Esophagus squamous epithelium (tissue), 4 donors: Measurements from ENCODE around the gene NHS.

ENCODE experiments used
- POLR2A ChIP-seq, 4 donors: fragments of 450-650 bp; IDR thresholded peaks; one replicate each; pipeline ENCODE4 v1.6.1; 2017; ENCODE audit warnings: antibody characterized with exemption in 4 of 4, mild to moderate bottlenecking in 4 of 4, moderate library complexity in 3 of 4
- TF ChIP-seq, protein P1 (sequence below), 6 experiments: fragments of 450-650 bp in 4 of 6; fragments of 200-600 bp in 2 of 6; sonication (generic) in 2 of 6; IDR thresholded peaks; one replicate each; pipeline ENCODE4 v1.5.1; 2016 to 2019; ENCODE audit warnings: antibody characterized with exemption in 6 of 6, mild to moderate bottlenecking in 4 of 6, moderate library complexity in 4 of 6

DNA sequence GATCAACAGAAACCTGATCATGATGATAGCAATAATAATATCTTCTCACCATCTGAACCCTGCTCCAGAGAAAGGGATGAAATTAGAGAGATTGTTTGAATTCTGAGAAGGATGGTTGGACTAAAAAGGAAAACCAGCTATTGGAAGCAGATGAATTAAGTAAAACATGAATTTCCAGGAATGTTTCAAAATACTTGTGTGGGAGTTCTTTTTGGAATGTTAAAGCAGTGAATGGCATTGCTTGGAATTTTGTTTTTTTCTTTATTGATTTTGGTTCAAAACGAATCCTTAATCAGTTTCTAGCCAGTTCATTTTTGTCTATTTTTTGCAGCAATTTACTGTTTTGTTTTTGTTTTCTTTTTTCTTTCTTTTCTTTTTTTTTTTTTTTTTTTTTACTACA, 150.3 kb downstream of the NHS start:
- TF ChIP-seq, protein P1, sequence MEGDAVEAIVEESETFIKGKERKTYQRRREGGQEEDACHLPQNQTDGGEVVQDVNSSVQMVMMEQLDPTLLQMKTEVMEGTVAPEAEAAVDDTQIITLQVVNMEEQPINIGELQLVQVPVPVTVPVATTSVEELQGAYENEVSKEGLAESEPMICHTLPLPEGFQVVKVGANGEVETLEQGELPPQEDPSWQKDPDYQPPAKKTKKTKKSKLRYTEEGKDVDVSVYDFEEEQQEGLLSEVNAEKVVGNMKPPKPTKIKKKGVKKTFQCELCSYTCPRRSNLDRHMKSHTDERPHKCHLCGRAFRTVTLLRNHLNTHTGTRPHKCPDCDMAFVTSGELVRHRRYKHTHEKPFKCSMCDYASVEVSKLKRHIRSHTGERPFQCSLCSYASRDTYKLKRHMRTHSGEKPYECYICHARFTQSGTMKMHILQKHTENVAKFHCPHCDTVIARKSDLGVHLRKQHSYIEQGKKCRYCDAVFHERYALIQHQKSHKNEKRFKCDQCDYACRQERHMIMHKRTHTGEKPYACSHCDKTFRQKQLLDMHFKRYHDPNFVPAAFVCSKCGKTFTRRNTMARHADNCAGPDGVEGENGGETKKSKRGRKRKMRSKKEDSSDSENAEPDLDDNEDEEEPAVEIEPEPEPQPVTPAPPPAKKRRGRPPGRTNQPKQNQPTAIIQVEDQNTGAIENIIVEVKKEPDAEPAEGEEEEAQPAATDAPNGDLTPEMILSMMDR (IDR thresholded peaks at IDR 0.05): no peak
- no peak for TF ChIP-seq POLR2A (IDR thresholded peaks at IDR 0.05)
